ENCODE measurements around the gene WNT9A. TPM values are rescaled to one million over a fixed set of nuclear protein-coding genes. Genes with fewer than 3 reads are reported as not detected.

WNT9A gene
- total and polyA plus RNA-seq, 7 donors, result 7.6 to 49.7 (median 22.0) TPM

- Histone ChIP-seq H3K36me3 (ENCODE audit: insufficient read depth in 1 of 2, low read depth in 1 of 2) (no peaks in the 10 kb centered on the region), H3K27me3 (ENCODE audit: insufficient read depth in 3 of 3, low read length in 2 of 3) (no peaks in the 10 kb centered on the region), H3K9me3 (no peaks in the 10 kb centered on the region), H3K4me1 (no peaks in the 10 kb centered on the region), H3K4me3 (no peak overlapping the region), H3K27ac (no peak overlapping the region)
- ATAC-seq (peak; percentile 11 to 50 (median 31)), DNase-seq (peak; percentile 14 to 43)
- WGBS, 3 donors, result 64 to 70% (median 69%) methylated on average over 20 to 22 of the region's 22 CpGs
- TF ChIP-seq CTCF (IDR thresholded peaks at IDR 0.05), result no peak
- intact Hi-C loops (cut with DNase I), result no loop called here
Observed at GRCh38 chr1:227903614-227904501, 43.9 kb downstream of the WNT9A start.

- Histone ChIP-seq H3K4me3 (no peak overlapping the region), H3K36me3 (ENCODE audit: insufficient read depth in 1 of 2, low read depth in 1 of 2) (no peaks in the 10 kb centered on the region), H3K4me1 (no peaks in the 10 kb centered on the region), H3K27me3 (ENCODE audit: insufficient read depth in 3 of 3, low read length in 2 of 3) (no peaks in the 10 kb centered on the region), H3K9me3 (no peaks in the 10 kb centered on the region), H3K27ac (no peak overlapping the region)
- intact Hi-C loops (cut with DNase I), result no loop called here
- no peak for TF ChIP-seq CTCF (IDR thresholded peaks at IDR 0.05)
- peak; percentile 9 to 49 for DNase-seq
- no peak for ATAC-seq
- WGBS, 3 donors, result 92 to 96% (median 93%) methylated on average over 9 of the region's 9 CpGs
Observed at GRCh38 chr1:227903061-227903521, 44.6 kb downstream of the WNT9A start.

- DNase-seq (peak; percentile 12 to 31), ATAC-seq (no peak)
- H3K36me3 ChIP-seq (ENCODE audit: insufficient read depth in 1 of 2, low read depth in 1 of 2), result no peaks in the 10 kb centered on the region
- no peak overlapping the region for H3K27ac ChIP-seq
- H3K4me3 ChIP-seq, result no peak overlapping the region
- 95 to 97% (median 97%) methylated on average over 9 of the region's 9 CpGs for WGBS, 3 donors
- no peaks in the 10 kb centered on the region for H3K27me3 ChIP-seq (ENCODE audit: insufficient read depth in 3 of 3, low read length in 2 of 3)
- intact Hi-C loops (cut with DNase I), result no loop called here
- no peaks in the 10 kb centered on the region for H3K4me1 ChIP-seq
- no peak for TF ChIP-seq CTCF (IDR thresholded peaks at IDR 0.05)
- no peaks in the 10 kb centered on the region for H3K9me3 ChIP-seq
Observed at GRCh38 chr1:227902641-227902990, 45.1 kb downstream of the WNT9A start.

- 73 to 86% (median 84%) methylated on average over 11 of the region's 11 CpGs for WGBS, 3 donors
- Histone ChIP-seq H3K27me3 (ENCODE audit: insufficient read depth in 3 of 3, low read length in 2 of 3) (no peaks in the 10 kb centered on the region), H3K4me3 (no peak overlapping the region), H3K9me3 (no peaks in the 10 kb centered on the region), H3K4me1 (no peaks in the 10 kb centered on the region), H3K27ac (no peak overlapping the region), H3K36me3 (ENCODE audit: insufficient read depth in 1 of 2, low read depth in 1 of 2) (no peaks in the 10 kb centered on the region)
- DNase-seq (peak in 1 of 2 donors; percentile 35), ATAC-seq (no peak)
- TF ChIP-seq CTCF (IDR thresholded peaks at IDR 0.05), result no peak
- intact Hi-C loops (cut with DNase I), result no loop called here
Observed at GRCh38 chr1:227901906-227902640, 45.7 kb downstream of the WNT9A start.

Measured in psoas muscle (tissue), 8 donors.